NCI-H2196 treated with DMSO at 0.1 percent for 48 hours (cell line): ENCODE data around the gene NDUFS3.

Source experiments
- DNase-seq: peaks from one replicate; lab custom pipeline; 2025; ENCODE audit not compliant: unreplicated experiment; lab: John Stamatoyannopoulos, UW

The NDUFS3 gene

GRCh38 chr11:47631473-47631872, 52.6 kb downstream of the NDUFS3 start:
- no peak for DNase-seq
